ENCODE measurements around the gene U2AF1L4. TPM values are rescaled to one million over a fixed set of nuclear protein-coding genes. Genes with fewer than 3 reads are reported as not detected.

Gene U2AF1L4
- total RNA-seq, 4 donors from 2014 or later, result 34.8 to 122 (median 44.9) TPM

DNA sequence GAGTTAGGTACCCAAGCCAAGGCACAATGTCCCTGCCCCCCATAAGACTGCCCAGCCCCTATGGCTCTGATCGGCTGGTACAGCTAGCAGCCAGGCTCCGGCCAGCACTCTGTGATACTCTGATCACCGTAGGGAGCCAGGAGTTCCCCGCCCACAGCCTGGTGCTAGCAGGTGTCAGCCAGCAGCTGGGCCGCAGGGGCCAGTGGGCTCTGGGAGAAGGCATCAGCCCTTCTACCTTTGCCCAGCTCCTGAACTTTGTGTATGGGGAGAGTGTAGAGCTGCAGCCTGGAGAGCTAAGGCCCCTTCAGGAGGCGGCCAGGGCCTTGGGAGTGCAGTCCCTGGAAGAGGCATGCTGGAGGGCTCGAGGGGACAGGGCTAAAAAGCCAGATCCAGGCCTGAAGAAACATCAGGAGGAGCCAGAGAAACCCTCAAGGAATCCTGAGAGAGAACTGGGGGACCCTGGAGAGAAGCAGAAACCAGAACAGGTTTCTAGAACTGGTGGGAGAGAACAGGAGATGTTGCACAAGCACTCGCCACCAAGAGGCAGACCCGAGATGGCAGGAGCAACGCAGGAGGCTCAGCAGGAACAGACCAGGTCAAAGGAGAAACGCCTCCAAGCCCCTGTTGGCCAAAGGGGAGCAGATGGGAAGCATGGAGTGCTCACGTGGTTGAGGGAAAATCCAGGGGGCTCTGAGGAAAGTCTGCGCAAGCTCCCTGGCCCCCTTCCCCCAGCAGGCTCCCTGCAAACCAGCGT lies 30.4 kb downstream of the U2AF1L4 start:
- intact Hi-C loops (cut with DNase I; ENCODE audit: low total_unique reads), result loop anchor here (1.0 to 10.0 kb wide), 2 partner anchors 20 to 170 kb away; partner anchors contain the start of gene TMEM147
- in situ Hi-C loops (cut with MboI; ENCODE audit: low pct_ligation_motif_present in 1 of 4, low pct_unique_long_range_greater_than_20kb in 1 of 4, low sequenced_read_pairs in 3 of 4), result no loop called here
- Histone ChIP-seq H3K36me3 (no peaks in the 10 kb centered on the region), H3K27ac (peak overlapping the region in 1 of 4 donors; percentile 95), H3K9me3 (no peaks in the 10 kb centered on the region), H3K27me3 (no peaks in the 10 kb centered on the region), H3K4me3 (no peak overlapping the region), H3K4me1 (peaks cover 18 to 28% (median 22%) of the 10 kb centered on the region in 4 donors)
- no peak for DNase-seq
- 60% methylated on average over 1 to 14 of the region's 14 CpGs for WGBS, 2 donors (ENCODE audit: low coverage in 1 of 2)
- TF ChIP-seq POLR2A (IDR thresholded peaks at IDR 0.05) (no peak), POLR2AphosphoS5 (IDR thresholded peaks at IDR 0.05) (no peak), CTCF (IDR thresholded peaks at IDR 0.05) (no peak), EP300 (IDR thresholded peaks at IDR 0.05; ENCODE audit: low read depth) (no peak)

DNA sequence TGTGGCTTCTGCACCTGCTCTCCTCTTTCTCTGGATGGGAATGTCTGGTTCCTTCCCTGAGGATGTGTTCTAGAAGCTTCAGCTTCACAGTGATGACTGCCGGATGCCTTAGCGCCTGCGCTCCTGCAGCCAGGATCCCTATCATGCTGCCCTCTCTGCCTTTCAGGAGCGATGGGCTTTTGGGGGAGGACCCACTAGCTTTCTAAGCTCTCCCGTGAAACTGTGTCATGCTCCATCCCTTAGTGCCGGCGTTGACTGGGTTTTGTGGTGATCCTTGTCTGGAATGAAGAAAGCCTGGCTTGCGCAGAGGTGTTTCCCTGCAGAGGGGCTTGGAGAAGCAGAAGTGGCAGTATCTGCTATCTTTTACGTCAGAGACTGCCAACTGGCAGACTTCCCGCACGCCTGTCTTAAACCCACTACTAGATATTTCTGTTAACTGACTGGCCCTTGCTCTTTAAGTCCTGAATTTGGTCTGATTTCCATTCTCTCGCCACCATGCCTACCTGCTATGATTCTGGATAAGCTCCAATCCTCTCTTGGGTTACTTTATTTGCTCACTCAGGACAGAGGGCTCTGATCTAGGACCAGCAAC lies 31.2 kb downstream of the U2AF1L4 start:
- H3K27me3 ChIP-seq, result no peaks in the 10 kb centered on the region
- no peak overlapping the region for H3K4me3 ChIP-seq
- peaks cover 11 to 20% (median 16%) of the 10 kb centered on the region in 4 donors for H3K4me1 ChIP-seq
- TF ChIP-seq CTCF (IDR thresholded peaks at IDR 0.05) (no peak), POLR2A (IDR thresholded peaks at IDR 0.05) (no peak), EP300 (IDR thresholded peaks at IDR 0.05; ENCODE audit: low read depth) (no peak), POLR2AphosphoS5 (IDR thresholded peaks at IDR 0.05) (no peak)
- H3K27ac ChIP-seq, result peak overlapping the region in 2 of 4 donors; percentile 29 to 47
- in situ Hi-C loops (cut with MboI; ENCODE audit: low pct_ligation_motif_present in 1 of 4, low pct_unique_long_range_greater_than_20kb in 1 of 4, low sequenced_read_pairs in 3 of 4), result no loop called here
- no peaks in the 10 kb centered on the region for H3K36me3 ChIP-seq
- DNase-seq, result no peak
- intact Hi-C loops (cut with DNase I; ENCODE audit: low total_unique reads), result loop anchor here (10.0 kb wide), 1 partner anchor 169 kb away; the partner anchor contains the start of gene TMEM147
- no peaks in the 10 kb centered on the region for H3K9me3 ChIP-seq
- 80% methylated on average over 12 of the region's 12 CpGs; no CpG with 5 or more reads in 1 of the 2 donors for WGBS, 2 donors (ENCODE audit: low coverage in 1 of 2)

DNA sequence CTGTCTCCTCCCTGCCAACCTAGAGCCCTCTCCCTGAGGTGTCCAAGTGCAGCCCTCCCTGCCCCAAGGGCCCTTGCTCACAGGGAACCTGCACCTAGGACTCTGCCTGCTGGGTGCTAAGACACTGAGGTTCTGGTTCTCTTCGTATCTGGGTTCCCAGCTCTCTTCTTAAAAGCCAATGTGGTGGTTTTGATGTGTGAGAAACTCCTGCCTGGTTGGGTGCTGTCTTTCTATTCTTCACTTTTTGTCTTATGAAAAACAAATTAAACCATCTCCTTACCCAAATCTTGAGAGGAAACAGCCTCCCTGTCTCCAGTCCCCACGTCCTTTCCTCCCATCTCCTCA lies 31.7 kb downstream of the U2AF1L4 start:
- H3K27me3 ChIP-seq, result no peaks in the 10 kb centered on the region
- H3K36me3 ChIP-seq, result no peaks in the 10 kb centered on the region
- WGBS, 2 donors (ENCODE audit: low coverage in 1 of 2), result 76 to 84% methylated on average over 2 of the region's 2 CpGs
- peaks cover 9 to 15% (median 12%) of the 10 kb centered on the region in 4 donors for H3K4me1 ChIP-seq
- in situ Hi-C loops (cut with MboI; ENCODE audit: low pct_ligation_motif_present in 1 of 4, low pct_unique_long_range_greater_than_20kb in 1 of 4, low sequenced_read_pairs in 3 of 4), result no loop called here
- intact Hi-C loops (cut with DNase I; ENCODE audit: low total_unique reads), result loop anchor here (10.0 kb wide), 1 partner anchor 169 kb away; the partner anchor contains the start of gene TMEM147
- no peaks in the 10 kb centered on the region for H3K9me3 ChIP-seq
- H3K27ac ChIP-seq, result peak overlapping the region in 2 of 4 donors; percentile 29 to 47
- TF ChIP-seq CTCF (IDR thresholded peaks at IDR 0.05), result no peak
- TF ChIP-seq EP300 (IDR thresholded peaks at IDR 0.05; ENCODE audit: low read depth), result no peak
- no peak for TF ChIP-seq POLR2AphosphoS5 (IDR thresholded peaks at IDR 0.05)
- TF ChIP-seq POLR2A (IDR thresholded peaks at IDR 0.05), result no peak
- no peak overlapping the region for H3K4me3 ChIP-seq
- DNase-seq, result no peak

Data from transverse colon (tissue), 4 donors.